ENCODE results near the gene MAP4. TPM values are rescaled to one million over a fixed set of nuclear protein-coding genes. Genes with fewer than 3 reads are reported as not detected.

Gene MAP4
- total RNA-seq, 4 donors from 2014 or later, result 117 to 175 (median 147) TPM

DNA sequence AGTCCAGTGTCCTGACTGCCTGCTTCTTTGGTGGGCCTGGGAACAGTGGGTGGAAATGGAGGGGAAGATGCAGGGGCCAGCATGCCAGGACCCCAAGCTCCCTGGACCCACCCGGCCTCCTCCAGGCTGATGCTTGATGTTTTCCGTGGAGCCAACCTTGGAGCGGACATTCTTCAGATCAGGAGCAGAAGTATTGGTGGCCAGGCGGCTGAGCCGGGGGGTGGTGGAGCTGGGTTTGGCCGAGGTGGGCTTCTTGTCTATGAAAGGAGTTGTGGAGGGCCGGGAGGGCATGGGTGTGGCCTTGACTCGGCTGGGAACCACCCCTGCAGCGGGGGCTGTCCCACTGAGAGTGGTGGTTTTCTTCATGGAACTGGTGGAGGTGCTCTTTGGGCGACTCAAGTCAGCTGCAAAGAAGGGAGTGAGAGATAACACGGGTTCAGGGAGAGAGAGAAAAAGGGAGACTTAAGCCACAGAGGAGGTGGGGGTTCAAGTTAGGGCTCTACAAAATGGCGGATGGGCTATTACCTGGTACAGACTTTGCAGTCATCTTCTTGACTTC is 145.4 kb downstream of the MAP4 start:
- TF ChIP-seq, protein P1, sequence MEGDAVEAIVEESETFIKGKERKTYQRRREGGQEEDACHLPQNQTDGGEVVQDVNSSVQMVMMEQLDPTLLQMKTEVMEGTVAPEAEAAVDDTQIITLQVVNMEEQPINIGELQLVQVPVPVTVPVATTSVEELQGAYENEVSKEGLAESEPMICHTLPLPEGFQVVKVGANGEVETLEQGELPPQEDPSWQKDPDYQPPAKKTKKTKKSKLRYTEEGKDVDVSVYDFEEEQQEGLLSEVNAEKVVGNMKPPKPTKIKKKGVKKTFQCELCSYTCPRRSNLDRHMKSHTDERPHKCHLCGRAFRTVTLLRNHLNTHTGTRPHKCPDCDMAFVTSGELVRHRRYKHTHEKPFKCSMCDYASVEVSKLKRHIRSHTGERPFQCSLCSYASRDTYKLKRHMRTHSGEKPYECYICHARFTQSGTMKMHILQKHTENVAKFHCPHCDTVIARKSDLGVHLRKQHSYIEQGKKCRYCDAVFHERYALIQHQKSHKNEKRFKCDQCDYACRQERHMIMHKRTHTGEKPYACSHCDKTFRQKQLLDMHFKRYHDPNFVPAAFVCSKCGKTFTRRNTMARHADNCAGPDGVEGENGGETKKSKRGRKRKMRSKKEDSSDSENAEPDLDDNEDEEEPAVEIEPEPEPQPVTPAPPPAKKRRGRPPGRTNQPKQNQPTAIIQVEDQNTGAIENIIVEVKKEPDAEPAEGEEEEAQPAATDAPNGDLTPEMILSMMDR (IDR thresholded peaks at IDR 0.05; ENCODE audit: low read depth), result no peak

DNA sequence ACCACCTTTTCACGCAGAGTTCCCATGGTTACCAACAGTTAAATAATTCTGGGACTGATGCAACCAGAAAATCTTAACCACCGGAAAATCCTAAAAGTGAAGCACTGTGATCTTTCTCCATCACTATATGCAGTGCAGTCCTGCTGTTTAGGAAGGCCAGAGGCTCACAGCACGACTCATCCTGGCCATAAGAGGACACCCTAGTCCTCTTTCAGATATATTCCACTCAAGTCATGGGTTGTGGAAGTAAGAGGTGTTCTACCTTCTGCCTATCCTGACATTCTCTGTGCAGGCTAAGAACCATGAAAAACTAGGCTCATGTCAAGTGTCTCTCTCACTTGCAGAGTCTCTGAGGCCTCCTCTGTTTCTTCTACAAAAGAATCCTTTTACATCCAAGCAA is 146.1 kb downstream of the MAP4 start:
- TF ChIP-seq, protein P1 (IDR thresholded peaks at IDR 0.05; ENCODE audit: low read depth), result no peak

DNA sequence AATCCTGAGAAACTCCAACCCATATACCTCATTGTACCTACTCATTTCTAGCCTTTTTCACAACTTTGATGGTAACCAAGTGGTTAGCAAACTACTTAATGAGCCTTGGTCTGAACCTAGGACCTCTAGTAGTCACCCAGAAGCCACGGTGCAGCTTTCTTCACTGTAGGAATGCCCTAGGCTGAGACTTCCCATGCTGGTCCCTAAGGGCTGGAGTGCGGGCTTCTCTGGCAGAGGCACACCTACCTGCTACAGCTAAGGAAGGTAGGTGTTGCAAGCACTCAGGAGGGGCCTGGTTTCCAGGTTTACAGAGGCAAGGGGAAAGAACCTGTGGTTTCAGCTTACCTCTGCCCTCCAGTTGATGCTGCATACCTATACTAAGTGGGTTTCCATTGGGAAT is 147.9 kb downstream of the MAP4 start:
- TF ChIP-seq, protein P1 (IDR thresholded peaks at IDR 0.05; ENCODE audit: low read depth), result no peak

DNA sequence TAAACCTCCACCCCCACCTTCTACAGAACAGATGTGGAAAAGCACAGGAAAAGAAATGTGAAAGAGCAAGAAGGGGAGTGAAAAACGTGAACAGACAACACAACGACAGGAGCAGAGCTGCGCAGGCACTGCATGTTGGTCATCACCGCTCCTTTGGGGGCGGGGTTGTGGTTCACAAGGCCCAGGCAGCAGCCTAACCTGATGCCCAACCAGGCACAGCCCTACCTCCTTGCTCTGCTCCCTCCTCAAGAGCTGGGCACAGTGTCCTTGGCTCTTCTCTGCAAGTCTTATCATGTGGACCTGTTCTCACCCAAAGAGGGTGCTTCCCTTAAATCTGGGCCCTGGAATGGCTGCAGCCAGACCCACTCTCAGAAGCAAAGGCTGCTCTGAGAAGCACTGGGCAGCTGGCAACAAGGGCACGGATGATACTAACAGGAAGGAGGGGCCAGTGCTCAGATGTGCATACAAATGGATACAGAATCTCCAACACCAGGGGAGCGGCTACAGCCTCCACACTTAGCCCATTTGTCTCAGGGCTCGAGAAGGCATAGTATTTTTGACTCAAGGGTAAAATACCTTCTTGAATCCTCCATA is 148.7 kb downstream of the MAP4 start:
- TF ChIP-seq, protein P1 (IDR thresholded peaks at IDR 0.05; ENCODE audit: low read depth), result no peak

DNA sequence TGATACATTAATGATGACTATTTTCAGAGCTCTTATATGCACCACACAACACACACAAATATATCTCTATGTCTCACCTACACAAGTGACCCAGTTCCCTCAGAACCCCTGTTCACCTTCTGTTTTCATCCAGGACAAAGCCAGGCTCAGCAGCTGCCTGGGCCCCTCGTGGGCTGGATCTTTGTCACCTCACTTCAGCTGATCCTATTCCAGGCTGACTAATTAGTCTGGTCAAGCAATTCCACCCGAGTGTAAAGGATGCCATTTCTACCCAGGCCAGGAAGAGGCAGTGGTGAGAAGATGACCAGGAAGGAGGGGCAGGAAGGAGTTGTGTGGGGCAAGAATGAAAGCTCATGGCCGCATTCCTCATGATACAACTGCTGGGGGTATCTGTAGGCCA is 151.0 kb downstream of the MAP4 start:
- TF ChIP-seq, protein P1 (IDR thresholded peaks at IDR 0.05; ENCODE audit: low read depth), result no peak

DNA sequence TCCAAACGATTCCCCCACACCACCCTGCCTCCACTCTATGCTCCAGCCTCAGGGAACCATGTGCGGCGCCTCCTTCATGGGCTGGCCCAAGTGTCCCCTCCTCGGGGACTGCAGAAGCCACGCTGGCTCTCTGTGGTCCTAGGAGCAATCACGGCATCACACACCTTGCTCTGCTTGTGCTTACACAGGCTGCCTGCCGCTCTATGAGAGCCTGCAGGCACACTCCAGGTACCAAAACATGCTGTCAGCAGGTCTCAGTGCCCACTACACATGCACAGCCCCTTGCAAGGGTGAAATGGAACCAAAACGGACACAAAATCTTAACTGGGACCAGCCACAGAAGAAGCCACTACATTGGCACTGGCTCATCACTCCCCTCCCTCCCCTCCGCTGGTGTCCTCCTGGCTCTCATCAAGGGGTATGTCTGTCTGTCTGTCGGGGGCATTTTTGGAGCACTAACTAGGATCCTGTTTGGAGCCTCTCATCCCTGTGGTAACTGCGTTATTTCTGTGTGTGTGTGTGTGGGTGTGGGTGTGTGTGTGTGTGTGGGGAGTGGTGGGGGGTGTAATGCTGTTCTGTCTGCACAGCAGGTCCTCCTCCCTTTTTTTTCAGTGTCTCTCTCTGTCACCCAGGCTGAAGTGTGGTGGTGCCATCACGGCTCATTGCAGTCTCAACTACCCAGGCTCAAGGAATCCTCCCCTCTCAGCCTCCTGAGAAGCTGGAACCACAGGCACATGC is 152.7 kb downstream of the MAP4 start:
- TF ChIP-seq, protein P1 (IDR thresholded peaks at IDR 0.05; ENCODE audit: low read depth), result no peak

DNA sequence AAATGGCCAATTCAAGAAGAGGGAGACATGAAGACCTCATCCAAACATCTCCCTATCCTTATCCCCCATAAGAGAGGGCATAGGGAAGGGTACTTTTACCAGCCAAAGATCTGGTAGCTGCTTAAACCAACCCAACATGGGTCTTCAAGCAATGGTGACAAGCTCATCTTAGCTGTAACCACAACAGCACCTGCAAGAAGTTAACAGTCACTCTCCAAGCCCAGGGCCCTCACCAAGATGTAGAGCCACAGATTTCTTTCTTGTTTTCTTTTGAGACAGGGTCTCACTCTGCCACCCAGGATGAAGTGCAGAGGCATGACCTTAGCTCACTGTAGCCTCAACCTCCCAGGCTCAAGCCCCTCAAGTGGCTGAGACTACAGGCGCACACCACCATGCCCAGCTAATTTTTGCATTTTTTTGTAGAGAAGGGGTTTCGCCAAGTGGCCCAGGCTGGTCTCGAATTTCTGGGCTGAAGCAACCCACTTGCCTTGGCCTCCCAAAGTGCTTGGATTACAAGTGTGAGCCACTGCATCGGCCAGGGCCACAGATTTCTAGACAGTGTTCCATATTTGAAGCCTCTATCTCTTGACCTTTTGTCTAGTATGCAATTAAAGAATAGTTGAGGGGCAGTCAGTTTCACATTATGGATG is 156.1 kb downstream of the MAP4 start:
- TF ChIP-seq, protein P1 (IDR thresholded peaks at IDR 0.05; ENCODE audit: low read depth), result no peak

All from subcutaneous adipose tissue (tissue), 4 donors.